ENCODE data around the gene PRSS50.

- TF ChIP-seq POLR2A (IDR thresholded peaks at IDR 0.05; ENCODE audit: low read depth, low read length) (no peak), CTCF (IDR thresholded peaks at IDR 0.05; ENCODE audit: extremely low read depth in 1 of 2, insufficient read depth in 1 of 2, low read depth in 1 of 2, low read length in 2 of 2) (no peak), MYC (IDR thresholded peaks at IDR 0.05; ENCODE audit: low read depth, low read length) (no peak), EZH2 (IDR thresholded peaks at IDR 0.05; ENCODE audit: borderline replicate concordance, low read depth, low read length, severe bottlenecking) (no peak), JUN (IDR thresholded peaks at IDR 0.05; ENCODE audit: borderline replicate concordance, insufficient read depth, insufficient read length, low read depth) (no peak)
These were observed 39.4 kb downstream of the PRSS50 start for GRCh38 chr3:46678280-46678679.

All from endothelial cell of umbilical vein (primary cell).